GM21723 (cell line): ENCODE data around the gene CCDC6.

ENCODE experiments used
- ATAC-seq: cut with Tn5 transposase; IDR thresholded peaks from one replicate; pipeline ENCODE4 v1.9.1; 2021; ENCODE audit warnings: mild to moderate bottlenecking, moderate library complexity; ENCODE audit not compliant: unreplicated experiment

The CCDC6 gene

DNA sequence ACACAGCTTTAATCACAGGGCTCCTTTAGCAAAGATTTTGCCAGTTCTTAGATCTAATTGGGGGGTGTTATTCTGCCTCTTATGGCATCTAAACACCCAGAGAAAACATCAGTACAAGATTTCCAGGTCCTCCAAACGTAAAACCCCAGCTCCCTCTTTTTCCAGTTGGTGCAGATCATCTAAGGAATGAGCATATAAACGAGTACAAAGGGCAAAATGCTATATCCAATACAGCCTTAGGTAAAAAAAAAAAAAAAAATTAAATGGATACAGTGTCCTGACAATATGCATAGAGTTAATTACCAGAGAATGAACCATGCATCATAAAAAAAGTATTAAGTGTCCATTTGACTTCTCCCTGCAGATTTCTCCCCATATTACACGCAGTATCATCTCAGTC, 50.3 kb downstream of the CCDC6 start:
- no peak for ATAC-seq

DNA sequence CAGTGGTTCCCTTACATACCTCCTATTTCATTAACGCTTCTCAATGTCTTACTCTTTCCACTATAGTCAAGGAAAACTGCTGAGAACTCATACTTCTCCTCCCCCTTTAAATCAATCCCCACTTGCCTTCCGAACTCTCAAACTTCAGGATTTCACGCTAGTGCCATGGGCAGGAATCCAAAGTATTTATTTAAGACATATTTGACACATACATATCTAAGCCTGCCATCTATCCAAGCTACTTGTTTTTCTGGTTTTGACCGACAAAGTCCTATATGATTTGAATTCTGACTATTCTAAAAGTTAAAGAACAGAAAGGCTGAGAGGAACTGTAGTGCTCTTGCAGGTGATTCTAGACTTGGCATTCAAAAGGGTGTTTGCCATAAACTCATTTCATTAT, 51.8 kb downstream of the CCDC6 start:
- ATAC-seq = no peak

DNA sequence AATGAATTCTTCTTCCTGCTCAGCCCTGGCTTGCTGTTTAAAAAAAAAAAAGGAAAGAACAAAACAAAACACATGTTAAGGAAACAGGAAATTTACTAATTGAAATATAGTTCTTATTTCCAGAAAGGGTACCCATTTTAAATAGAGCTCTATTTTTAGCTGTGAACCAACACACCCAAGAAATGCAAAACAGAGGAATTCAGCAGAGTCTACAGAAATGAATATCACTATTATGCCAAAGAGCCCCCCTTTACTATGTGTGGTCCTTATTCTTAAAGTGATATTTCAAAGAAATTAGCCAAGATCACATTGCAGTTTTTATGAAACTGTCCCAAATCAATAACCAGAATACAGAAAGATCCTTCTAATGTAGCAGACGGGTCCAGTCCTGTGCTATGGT, 53.7 kb downstream of the CCDC6 start:
- no peak for ATAC-seq

DNA sequence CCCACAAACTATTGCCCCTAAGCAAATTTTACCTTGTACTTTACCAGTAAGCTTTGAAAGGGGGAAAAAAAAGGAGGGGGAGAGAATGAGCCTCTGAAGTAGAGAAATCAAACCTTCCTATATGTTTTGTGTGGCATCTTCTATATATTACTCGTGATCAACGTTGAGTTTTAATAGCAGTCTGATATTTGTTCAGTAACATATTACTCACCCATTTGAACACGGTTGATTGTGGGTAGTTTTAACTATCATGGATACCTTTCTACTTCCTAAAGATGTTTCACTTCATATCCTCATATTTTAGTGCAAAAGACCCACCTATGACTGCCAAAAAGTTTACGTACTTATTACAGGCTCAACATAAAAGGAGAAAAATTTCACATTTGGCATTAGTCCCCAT, 54.5 kb downstream of the CCDC6 start:
- ATAC-seq = no peak

DNA sequence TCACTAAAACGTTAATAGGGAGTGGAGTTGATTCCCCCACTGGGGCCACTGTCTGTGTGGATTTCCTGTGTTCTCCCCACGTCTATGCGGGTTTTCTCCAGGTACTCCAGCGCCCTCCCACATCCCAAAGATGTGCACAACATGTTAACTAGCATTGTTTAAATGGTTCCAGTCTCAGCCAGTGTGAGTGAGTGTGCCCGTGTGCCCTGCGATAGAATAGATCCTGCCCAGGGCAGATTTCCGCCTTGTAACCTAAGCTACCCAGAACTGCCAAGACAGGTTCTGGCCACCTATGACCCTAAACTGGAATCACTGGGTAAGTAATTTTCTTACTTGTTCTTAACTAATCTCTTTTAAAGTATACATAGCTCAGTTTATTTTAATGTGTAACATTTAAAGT, 58.5 kb downstream of the CCDC6 start:
- ATAC-seq = no peak

DNA sequence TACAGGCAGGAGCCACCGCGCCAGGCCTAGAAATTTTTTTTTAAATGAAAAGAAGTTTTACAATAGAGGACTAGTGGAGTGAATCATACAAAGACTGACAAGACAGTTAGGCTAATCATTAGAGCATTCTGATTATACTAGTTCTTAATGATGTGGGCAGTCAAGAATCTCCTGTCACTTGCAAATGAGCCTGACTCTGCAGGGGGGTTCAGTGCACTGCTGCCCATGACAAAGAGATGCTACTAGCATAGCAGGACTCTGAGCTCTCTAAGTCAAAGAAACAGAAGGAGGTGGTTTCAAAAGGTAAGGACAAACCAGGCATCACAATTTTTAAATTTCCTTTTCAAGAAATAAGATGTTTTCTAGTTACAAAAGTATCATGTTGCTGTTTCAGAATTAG, 59.0 kb downstream of the CCDC6 start:
- ATAC-seq = no peak

DNA sequence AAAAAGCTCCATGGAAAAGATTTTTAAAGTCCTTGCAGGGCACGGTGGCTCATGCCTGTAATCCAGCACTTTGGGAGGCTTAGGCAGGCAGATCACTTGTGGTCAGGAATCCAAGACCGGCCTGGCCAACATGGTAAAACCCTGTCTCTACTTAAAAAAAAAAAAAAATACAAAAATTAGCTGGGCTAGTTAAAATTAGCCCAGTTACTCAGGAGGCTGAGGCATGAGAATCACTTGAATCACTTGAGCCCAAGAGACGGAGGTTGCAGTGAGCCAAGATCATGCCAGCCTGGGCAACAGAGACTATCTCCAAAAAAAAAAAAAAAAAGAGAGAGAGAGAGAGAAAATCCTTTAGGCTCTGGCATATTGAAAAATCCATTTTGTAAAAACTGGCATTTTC, 61.9 kb downstream of the CCDC6 start:
- no peak for ATAC-seq

DNA sequence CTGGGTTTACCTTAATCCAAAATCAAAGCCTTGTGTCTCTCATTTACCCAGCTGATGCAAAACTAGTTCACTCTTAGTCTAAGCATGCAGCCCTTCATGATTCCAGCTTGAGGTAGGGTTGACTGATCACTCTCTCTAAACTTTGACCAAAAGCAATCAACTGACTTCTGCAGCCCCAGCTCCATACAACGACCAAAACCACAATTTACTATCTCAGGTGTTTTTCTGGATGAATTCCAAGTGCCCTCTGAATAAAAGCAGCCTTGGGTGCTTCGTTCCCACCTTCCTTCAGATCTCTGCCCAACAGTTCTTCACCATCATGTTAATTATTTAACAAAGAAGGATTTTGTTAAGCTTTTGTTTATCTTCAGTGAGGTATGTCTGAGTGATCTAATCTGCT, 62.6 kb downstream of the CCDC6 start:
- no peak for ATAC-seq

DNA sequence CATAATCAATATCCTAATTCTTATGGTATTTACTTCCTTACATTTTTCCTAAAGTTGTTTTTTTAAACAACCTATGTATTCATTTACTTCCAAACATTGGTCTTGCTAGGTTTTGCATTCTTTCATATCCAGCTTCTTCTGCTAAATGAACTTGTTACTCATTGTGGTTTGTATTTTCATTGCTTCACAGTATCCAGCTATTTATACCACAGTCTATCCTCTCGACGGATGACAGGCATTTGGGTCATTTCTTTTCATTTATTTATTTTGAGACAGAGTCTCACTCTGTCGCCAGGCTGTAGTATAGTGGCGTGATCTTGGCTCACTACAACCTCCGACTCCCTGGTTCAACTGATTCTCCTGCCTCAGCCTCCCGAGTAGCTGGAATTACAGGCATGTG, 66.8 kb downstream of the CCDC6 start:
- no peak for ATAC-seq

DNA sequence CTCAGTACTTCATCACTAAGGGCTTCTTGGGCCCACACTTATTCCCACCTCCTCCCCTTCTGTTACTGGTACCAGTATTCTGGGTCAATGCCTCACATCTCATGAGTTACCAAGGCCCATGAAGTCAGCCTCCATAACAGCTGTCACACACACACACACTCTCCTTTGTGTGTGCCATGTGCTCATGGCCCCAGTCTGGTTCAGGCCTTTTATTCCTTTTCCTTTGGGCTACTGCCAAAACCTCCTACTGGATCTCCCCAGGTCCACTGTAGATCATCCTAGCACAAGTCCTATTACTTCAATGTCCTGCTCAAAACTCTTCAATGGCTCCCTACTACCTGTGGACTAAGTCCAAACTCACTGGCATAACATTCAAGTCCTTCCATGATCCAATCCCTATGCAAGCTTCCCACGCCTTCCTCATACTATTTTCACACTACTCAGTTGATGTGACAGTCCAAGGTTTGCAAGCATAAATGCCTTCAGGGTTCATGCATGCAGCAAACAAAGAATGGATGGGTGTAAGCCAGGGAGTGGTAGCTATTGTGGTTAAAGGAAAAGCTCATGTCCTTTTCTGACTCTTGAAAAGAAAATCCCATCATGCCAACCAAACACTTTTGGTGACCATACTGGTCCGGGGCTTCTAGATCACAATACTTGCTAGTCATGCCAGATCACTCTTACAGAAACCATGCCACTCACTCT, 68.1 kb downstream of the CCDC6 start:
- no peak for ATAC-seq

DNA sequence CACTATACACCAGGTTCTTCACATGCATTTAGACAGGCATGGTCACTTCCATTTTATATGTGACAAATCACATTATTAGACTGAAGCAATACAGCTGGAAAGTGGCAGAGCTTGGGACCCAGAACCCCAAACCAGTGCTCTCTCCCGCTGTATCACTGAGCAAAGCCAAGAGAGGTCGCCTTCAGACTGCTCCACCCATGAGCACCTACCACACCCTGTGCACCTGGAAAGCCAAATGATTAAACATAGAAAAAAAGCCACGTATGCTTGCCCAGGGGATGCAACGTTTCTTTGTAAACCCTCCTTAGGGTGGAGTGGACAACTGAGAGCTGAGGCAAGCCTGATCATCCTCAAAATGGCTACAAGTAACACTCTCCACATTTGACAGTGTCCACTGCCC, 72.5 kb downstream of the CCDC6 start:
- ATAC-seq = no peak

DNA sequence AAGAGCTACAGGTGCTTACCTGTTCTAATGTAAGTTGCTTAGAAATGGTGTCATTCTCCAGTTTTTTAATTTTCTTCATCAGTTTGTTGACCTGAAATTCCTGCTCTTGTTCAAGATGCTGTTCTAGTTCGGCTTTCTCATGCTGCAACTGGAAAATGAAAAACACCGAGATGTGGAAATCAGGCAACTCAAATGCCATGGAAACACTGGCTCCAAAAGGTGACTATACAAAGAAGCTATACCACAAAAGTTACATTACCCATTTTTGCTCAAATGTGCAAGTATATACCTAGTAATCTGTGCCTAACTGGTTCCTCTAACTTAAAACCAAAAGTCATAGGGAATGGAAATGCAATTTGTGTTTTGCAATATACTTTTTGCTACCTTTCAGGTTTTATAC, 73.8 kb downstream of the CCDC6 start:
- ATAC-seq = no peak

DNA sequence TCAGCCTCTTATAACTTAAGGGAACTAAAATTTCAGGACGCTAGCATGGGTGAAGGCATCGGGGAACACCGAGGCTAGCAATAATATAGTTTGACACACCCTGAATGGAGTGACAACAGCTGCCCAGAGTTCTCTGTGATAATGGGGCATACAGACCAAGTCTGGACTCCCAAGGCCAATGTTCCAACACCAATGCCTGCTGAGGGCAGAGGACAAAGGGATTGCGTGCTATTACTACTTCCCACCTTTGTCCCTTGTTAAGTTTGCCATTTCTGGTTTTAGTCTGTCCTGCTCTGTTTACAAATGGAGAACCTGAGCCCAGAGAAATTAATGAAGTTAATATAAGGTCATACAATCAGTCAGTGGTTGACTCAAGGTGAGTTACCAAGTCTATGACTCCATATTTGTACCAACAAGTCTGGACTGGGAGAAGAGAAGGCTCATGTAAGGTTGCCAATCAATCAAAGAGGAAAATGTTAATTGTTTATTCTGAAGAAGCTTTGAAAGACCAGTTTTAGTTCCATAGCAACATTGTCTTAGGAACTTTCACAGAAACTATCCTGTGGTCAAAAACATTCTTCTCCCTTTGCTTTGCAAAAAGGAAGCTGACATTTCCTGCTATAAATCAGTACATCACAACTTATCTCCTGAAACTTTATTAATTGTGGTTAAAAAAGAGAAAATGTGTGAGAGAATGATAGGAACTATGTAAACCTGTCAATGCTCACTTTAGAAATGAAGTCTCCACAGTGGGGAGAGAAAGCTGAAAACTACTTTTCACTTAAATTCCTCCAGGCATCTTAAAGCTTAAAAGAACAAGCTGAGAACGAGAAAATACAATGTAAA, 74.5 kb downstream of the CCDC6 start:
- ATAC-seq = no peak

DNA sequence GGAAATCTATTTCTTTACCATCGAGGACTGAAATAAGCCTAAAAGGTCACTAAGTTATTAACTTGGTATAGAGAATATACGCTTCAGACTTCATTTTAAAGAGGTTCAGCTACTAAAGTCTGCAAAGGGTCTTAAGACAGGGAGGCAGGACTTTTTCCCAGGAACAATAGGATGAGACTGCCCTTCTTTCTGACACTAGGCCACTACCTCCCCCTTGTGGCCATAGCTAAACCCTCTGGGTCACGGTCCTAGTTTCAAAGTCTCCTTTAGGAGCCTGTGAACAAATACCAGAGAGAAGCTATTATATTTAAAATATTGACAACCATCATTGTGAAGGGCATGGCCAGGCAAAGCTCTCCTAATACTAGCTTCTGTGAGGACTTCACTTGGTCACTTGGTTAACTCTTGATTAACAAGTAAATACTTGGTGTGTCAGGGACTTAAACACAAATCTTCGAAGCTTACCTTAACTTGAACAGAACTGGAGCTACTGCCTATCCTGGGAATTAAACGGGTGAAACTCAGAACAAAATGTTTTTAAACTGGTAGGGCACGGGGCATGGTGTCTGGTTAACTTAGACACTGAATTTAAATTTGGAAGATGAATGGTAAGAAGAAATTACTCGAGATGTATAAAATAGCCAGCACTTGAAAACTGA, 75.6 kb downstream of the CCDC6 start:
- ATAC-seq = no peak

DNA sequence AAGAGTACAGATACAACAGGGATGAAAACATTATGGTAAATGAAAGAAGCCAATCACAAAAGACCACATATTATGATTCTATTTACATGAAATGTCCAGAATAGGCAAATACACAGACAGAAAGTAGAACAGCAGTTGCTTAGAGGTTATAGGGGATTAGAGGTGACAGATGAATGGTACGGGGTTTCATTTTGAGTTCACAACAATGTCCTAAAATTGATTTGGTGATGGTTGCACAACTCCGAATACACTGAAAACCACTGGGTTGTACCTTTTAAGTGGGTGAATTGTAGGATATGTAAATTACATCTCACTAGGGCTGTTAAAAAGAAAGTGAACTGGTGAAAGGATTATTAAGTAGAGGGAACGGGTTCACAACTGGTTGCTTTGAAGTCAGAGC, 76.8 kb downstream of the CCDC6 start:
- peak; percentile 63 for ATAC-seq

DNA sequence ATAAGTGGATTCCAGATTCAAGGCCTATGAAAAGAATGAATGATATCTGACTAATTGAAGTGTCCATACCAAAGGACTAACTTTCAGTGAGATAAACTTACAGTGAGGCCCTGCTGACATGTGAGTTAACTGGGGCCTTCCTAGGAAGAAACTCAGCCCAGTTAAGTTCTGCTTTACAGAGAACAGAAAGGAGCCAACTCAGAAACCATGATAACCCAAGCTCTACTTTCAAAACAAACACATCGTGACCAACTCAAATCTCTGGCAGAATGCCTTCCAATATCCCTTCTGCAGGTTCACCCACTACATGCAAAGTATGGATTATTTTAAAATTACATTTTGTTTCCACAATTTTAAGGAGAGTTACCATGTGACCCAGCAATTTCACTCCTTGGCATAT, 77.3 kb downstream of the CCDC6 start:
- peak; percentile 37 for ATAC-seq

DNA sequence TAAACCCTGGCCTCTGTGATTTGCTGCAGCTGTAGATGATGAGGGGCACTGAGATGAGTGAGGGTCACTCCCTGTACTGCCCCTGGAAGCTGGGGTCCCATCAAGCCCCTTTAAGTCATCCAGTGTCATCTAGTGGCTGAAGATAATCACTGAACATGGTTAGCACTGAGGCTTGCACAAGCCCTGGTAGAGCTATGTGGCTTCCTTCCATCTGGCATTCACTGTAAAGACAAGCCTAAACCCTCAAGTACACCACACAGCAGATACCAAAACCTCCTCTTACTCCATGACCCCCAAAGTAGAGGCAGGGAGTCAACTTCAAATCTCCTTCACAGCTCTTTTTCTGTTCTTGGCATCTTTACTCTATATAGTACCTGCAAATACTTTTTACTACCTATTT, 80.4 kb downstream of the CCDC6 start:
- no peak for ATAC-seq

DNA sequence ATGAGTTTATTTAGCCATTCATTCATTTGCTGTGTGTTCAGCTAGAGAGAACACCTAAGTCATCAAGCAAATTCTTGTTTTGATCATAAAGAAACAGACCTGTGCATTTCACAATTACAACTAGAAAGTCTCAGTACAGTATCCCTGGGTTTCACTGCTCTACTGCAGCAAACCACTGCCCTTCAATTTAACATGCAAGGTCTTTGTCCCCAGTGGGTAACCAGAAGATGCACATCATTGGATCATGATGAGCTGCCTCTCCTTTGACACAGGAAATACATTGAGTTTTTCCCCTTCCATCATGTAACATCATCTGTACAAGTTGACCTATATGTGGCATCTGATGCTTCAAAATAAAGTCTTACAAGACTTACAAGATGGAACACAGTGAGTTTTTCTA, 82.6 kb downstream of the CCDC6 start:
- no peak for ATAC-seq

DNA sequence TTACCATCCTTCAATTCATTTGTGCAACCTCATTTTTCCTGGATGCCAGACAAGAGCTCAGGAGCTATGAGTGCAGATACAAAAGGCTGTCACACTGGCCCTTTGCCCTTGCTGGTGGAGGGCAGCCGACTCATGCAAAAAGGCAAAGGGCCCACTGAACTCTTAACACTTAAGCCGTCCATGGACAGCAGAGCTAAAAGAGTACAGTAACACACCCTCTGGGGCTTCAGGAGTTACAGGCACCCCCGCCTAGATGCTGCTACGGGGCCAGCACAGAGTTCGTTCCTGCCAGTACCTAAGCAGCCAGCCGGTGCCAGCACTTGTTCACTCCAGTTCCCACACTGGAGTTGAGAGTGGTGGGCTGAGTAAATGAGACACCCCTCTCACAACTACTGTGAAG, 83.2 kb downstream of the CCDC6 start:
- ATAC-seq = no peak

DNA sequence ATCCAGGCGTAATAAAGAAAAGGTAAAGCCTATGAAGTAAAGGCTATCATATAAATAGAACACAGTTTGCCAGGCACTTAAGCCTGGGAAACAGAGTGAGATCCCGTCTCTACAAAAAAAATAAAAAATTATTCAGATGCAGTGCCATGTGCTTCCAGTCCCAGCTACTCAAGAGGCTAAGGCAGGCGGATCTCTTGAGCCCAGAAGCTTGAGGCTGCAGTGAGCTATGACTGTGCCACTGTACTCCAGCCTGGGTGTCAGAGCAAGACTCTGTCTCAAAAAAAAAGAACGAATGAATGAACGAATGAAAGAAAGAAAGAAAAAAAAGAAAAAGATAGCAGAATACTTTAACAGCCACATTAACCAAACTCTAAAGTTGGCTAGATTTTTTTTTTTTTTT, 85.9 kb downstream of the CCDC6 start:
- no peak for ATAC-seq

DNA sequence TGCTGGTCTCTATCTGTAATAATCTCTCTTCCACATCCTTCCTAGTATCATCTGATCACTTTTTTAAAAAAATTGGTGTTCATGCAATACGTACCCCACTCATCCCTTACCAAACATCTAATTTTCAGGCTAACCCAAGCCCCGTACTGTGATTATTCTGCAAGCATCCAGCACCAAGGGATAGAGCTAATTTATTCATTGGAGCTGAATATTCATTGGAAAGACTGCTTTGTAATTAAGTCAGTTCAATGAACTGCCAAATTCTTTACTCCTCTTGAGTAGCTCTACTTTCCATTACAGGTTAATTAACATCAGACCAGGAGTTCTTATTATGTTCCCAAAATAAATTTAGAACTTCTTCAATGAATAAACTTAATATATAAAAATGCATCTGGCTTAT, 86.7 kb downstream of the CCDC6 start:
- no peak for ATAC-seq

DNA sequence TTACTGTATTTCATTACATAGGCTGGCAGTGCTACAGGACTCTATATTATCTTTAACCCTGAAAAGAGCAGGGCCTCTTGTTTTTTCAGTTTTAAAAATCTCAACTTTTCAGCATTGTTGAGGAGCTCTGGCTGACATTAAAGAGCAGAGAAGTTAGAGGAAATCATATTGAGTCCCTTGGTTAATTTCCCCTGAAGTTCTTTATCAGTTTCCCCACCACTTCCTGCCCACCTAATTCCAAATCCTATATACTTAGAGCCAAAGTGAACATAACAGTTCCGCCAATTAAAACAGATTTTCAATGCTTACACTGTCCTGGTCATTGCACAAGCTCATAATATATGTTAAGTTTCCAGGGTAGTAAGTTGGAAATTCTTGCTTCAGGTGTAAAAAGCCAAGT, 87.1 kb downstream of the CCDC6 start:
- no peak for ATAC-seq
